ENCODE results near the gene MMRN2. TPM values are rescaled to one million over a fixed set of nuclear protein-coding genes. Genes with fewer than 3 reads are reported as not detected.

MMRN2 gene
- total and polyA plus RNA-seq, 2 of the 8 experiments (the other 6 are each of a cell fraction or from before 2014, with no cell fraction given) = 1.2 TPM

DNA sequence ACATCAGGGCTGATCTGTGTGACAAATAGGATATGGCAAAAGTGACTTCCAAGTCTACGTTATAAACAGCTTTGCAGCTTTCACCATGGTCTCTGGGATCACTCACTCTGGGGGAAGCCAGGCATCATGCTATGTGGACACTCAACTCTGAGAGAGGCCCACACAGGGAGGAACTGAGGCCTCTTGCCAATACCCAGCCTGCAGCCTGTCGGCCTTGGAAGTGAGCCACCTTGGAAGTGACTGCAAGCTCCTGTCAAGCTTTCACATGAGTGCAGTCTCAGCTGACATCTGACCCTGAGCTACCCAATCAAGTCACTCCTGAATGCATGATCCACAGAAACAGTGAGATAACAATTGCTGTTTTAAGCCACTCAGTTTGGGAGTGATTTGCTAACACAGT, 56.5 kb downstream of the MMRN2 start (continued):
- TF ChIP-seq SRF (IDR thresholded peaks at IDR 0.05; ENCODE audit: low read depth, low read length) = no peak
